ENCODE data around the gene SRRM4.

Gene SRRM4

GRCh38 chr12:119171691-119172425 is 190.5 kb downstream of the SRRM4 start:
- no peak for DNase-seq

- DNase-seq = no peak
Observed at GRCh38 chr12:119175081-119175480, 193.7 kb downstream of the SRRM4 start.

GRCh38 chr12:119176267-119177055 is 195.1 kb downstream of the SRRM4 start:
- no peak for DNase-seq

DNA sequence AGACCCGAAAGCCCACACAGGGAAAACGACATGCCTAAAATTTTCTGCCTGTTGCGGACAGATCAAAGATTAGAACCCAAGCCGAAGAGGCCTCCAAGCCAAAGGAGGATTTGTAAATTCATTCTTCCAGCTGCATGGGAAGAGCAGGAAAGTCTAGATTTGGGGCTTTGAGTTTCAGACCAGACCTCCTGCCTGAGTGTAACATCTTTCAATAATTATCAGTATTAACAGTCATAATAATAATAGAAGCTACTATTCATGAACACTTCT is 195.7 kb downstream of the SRRM4 start:
- no peak for DNase-seq

DNA sequence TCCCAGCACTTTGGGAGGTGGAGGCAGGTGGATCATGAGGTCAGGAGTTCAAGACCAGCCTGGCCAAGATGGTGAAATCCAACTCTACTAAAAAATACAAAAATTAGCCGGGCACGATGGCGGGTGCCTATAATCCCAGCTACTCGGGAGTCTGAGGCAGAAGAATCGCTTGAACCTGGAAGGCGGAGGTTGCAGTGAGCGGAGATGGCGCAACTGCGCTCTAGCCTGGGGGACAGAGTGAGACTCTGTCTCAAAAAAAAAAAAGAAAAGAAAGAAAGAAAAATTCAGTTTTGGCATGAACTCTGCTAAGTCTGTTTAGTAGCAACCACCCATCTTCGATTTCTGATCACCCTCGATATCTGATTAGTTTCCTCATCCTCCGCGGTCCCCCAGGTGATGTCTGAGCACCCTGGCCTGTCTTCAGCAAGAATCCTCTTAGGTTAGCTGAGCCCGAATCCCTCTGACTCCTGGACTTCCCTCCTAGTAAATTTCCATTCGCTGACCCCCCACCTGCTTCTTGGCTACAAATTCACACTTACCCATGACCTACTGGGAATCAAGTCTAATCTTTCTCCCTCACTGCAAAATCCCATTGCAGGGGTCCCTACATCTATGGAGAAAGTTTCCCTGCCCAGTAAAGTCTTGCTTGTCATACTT is 196.5 kb downstream of the SRRM4 start:
- no peak for DNase-seq

DNA sequence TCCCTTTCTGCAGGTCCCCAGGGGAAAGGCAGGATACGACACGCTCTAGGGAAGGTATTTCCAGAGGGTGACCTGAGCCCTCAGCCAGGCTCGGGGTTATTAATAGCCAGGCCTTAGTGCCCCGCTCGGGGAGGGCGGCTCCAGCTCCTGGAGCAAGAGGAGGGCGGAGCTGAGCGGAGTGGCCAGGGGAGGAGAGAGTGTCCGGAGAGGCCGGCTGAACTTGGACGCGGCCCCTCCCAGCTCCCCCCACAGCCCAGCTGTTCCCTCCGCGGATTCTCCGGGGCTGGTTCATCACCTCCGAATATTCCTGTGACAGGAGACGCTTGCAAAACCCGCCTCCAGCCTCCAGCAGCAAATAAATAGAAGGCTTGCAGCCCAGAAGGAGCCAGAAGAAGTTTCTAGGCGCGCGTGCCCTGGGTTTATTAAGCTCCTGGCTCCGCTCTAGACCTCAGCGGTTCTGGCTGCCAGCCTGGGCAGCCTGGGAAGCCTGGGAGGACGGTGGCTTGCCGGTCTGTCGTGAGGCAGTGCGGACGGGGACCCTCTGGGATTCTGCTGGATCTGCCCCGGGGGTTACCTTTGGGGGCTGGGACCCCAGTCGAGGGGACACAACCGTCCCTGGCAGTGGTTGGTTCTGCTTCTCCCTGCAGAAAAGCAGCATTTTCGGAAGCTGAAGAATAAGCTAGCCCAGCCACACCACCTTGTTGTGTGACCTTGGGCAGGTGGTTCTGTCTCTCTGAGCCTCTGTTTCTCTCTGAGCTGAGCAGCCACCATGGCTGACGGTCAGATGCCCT is 197.4 kb downstream of the SRRM4 start, which contains the start of gene HSPB8:
HSPB8 (plus strand) TSS at position 388 of the 791 bp plus-strand sequence; CDS start at position 770, 382 bp downstream.
- no peak for DNase-seq

DNA sequence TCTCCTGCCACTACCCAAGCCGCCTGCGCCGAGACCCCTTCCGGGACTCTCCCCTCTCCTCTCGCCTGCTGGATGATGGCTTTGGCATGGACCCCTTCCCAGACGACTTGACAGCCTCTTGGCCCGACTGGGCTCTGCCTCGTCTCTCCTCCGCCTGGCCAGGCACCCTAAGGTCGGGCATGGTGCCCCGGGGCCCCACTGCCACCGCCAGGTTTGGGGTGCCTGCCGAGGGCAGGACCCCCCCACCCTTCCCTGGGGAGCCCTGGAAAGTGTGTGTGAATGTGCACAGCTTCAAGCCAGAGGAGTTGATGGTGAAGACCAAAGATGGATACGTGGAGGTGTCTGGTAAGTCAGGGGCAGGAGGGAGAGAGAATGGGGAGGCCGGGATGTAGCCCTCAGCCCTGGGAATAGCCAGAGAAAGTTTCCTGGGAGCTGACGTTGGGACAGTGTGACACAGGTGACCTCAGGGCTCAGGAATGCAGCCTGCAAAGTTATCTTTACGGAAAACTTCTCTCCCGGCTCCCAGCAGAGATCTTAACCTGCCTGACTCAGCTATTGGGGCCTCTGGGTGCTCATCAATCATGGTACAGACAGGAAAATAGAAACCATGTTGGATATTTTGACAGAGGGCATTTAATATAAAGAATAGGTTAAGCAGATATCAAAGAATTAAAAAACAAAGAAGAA is 198.1 kb downstream of the SRRM4 start:
- DNase-seq = no peak

- no peak for DNase-seq
Observed at GRCh38 chr12:119180380-119181040, 199.2 kb downstream of the SRRM4 start.

DNA sequence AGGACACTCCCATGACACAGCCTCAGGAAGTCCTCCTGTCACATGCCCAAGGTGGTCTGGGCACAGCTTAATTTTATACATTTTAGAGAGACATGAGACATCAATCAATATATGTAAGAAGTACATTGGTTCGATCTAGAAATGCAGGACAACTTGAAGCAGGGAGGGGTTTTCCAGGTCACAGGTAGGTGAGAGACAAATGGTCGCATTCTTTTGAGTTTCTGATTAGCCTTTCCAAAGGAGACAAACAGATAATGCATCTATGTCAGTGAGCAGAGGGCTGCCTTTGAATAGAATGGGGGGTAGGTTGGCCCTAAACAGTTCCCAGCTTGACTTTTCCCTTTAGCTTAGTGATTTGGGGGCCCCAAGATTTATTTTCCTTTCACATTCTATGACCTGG is 199.9 kb downstream of the SRRM4 start:
- DNase-seq = no peak

- no peak for DNase-seq
Observed at GRCh38 chr12:119181944-119182343, 200.6 kb downstream of the SRRM4 start.

GRCh38 chr12:119182701-119183493 is 201.6 kb downstream of the SRRM4 start:
- DNase-seq = no peak

GRCh38 chr12:119183942-119184695 is 202.8 kb downstream of the SRRM4 start:
- no peak for DNase-seq

DNA sequence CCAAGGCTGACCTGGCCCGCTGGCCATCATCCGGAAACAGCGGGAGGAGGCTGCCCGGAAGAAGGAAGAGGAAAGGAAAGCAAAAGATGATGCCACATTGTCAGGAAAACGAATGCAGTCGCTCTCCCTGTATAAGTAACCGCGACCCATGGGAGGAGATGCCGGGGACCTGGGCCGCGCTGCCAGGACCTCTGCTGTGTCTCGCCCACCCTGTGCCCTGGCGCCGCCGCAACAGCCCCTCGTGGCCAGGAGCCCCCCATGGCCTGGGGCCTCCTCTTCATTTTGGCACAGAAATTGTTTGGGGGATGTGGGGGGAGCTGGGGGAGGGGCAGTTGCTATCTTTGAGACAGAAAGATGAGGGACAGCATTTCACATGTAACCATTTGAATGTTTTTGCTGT is 213.9 kb downstream of the SRRM4 start:
- no peak for DNase-seq

GRCh38 chr12:119198440-119198839 is 217.1 kb downstream of the SRRM4 start:
- DNase-seq = no peak

DNA sequence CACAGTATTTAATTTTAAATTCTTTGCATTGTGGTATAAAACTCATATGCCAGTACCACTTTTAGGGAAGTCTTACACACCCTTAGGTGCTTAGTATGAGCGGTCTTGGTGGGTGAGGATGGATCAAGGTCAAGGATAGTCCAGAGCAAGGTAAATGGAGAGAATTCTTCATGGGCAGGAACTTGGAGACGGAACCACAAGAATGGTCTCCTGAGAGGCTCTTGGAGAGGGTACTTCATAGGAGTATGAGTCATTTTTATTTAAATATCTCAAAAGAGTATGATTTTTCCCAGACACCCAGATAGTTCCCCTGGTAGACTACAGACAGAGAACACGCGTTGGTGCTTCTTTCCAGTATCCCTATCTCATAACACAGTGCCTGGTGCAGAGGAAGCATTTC is 219.3 kb downstream of the SRRM4 start:
- no peak for DNase-seq

GRCh38 chr12:119201789-119202543 is 220.6 kb downstream of the SRRM4 start:
- no peak for DNase-seq

- no peak for DNase-seq
Observed at GRCh38 chr12:119202544-119202943, 221.2 kb downstream of the SRRM4 start.

- no peak for DNase-seq
Observed at GRCh38 chr12:119204131-119204530, 222.8 kb downstream of the SRRM4 start.

DNA sequence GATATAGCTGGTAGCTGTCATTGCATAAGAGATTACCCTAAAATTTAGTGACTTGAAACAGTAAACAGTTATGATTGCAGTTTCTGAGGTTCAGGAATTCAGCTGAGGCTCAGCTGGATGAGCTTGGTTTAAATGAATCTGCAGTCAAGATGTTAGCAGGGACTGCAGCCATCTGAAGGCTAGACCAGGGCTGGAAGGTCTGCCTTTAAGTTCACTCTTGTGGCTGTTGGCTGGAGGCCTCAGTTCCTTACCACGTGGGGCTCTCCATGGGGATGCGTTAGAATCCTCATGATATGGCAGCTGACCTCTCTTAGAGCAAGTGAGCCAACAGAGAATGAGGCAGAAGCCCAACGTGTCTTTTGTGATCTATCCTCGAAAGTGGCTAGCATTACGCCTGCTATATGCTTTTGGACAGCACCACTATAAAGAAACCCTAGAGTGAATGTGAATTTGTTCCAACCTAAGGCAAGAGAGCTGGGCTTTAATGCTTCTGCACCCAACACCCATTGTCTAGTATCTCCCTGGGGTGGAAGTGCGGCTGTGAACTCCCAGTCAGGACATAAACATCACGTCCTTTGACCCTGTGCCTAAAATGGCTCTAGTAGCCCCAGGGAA is 223.4 kb downstream of the SRRM4 start:
- DNase-seq = no peak
